HT-29 (cell line): ENCODE results near the gene ATP8B3. TPM values are rescaled to one million over a fixed set of nuclear protein-coding genes. Genes with fewer than 3 reads are reported as not detected.

Source experiments
- DNase-seq: peaks from one replicate; pipeline ENCODE4 v3.0.0-alpha.2; 2015; ENCODE audit warnings: low spot score
- total RNA-seq: library from RNA; depleted of rRNA; stranded (reverse); fragments of >200 nt; shearing (Covaris generic); gene quantifications from 2 replicates; pipeline ENCODE4 v1.2.3, GENCODE V29; 2014

The ATP8B3 gene
- total RNA-seq, 1 experiment from 2014 or later = 2.0 TPM

DNA sequence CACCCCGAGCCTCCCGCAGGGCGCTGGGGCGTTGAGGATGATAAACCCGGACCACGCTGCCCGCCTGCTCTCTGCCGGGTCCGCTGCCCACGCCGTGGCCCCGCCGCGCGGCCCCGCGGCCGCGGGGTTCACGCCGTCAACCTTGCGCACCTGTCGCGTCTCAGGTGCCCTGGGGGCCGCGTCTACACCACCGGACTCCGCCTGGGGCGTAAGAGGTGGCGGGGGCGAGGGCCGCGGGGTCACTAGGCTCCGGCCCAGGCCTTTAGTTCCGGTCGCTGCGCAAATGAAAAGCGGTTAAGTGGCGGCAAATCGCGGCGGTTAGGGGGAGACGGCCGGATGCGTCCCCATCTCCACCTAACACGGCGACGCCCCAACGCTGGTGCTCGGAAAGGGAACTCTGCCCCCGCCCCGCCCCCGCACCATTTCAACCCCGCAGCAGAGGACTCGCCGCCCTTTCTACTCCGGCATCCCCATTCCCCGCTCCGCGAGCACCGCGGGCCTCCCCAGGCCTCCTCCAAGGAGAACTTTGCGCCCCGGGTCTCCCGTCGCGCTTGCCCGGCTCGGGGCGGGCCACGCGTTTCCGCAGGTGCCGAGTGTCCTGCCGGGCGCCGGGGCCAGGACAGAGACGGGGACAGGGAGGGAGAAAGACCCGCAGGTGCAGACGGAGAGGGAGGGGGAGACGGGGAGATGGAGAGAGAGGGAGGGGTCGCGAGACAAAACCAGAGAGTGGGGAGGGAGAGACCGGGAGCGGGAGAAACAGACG, 54.4 kb downstream of the ATP8B3 start:
- no peak for DNase-seq

DNA sequence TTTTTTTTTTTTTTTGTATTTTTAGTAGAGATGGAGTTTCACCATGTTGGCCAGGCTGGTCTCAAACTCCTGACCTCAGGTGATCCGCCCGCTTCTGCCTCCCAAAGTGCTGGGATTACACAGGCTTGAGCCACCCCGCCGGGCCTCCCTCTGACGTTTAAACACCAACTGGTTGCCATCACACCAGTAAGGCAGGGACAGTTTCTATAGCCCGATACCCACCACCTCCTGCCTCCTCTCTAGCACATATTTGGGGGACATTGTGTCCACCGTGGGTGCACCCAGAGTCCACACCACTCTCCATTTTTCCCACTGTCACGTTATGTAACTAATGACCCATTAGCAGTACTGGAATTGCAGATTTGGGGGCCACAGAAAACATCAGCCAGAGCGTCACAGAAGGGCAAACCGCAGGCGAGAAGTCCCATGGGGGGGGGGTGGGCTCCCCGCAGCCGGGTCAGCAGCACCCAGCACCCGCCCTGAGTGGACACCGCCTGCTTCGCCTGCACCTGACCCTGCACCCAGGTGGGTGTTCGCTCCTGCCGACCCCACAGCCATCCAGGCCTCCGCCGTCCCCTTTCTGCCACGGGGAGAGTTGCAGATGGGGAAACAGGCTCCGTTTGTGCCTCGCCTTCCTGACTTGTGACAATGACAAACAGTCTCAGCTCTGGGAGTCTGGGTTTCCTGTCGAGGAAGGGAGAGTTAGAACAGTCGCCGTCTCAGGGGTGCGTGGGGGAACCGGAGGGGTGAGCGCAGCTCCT, 55.2 kb downstream of the ATP8B3 start:
- DNase-seq = no peak

DNA sequence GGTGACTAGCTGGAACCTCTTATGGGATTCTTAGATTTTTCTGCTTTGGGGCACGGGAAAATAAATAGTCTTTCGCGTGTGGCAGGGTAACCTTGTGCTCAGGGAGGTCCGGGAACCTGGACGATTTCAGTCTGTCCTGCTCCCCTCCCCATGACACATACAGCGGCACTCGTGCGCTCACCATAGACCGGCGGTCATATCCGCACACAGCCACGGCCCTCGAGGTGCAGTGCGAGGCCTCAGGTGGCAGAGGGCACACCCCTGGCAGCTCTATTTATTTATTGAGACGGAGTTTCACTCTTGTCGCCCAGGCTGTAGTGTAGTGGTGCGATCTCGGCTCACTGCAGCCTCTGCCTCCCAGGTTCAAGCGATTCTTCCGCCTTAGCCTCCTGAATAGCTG, 55.8 kb downstream of the ATP8B3 start:
- DNase-seq = no peak

DNA sequence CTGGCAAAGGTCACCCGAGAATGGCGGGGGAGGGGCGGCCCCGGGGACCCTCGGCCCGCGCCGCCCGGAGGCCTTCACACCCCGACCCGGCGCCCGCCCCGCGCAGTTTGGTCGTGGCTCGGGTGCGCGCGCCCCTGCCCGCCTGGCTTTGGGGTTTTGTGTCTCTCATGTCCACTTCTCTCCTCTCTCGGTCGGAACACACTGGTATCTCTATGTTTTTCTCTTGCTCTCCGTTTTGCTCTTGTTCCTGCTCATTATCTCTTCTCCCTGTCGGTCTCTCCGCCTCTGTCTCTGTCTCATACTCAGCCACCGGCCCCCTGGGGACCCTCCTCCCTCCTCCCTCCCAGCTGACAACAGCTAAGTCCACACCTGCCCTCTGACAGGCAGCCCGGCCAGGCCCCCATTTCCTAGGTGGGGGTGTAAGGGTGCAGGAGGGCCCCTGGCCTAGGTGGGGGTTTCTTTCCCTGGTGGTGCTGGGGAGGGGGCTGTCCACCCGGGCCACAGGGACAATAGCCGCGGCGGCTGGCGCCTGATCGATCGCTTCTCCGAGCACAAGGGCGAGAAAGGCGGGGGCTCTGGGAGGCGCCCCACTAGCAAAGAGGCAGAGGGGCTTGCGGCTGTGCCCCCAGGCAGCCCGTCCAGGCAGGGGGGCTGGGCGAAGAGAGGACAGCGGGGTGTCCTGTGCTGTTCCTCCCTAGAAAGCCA, 56.5 kb downstream of the ATP8B3 start:
- DNase-seq = no peak

DNA sequence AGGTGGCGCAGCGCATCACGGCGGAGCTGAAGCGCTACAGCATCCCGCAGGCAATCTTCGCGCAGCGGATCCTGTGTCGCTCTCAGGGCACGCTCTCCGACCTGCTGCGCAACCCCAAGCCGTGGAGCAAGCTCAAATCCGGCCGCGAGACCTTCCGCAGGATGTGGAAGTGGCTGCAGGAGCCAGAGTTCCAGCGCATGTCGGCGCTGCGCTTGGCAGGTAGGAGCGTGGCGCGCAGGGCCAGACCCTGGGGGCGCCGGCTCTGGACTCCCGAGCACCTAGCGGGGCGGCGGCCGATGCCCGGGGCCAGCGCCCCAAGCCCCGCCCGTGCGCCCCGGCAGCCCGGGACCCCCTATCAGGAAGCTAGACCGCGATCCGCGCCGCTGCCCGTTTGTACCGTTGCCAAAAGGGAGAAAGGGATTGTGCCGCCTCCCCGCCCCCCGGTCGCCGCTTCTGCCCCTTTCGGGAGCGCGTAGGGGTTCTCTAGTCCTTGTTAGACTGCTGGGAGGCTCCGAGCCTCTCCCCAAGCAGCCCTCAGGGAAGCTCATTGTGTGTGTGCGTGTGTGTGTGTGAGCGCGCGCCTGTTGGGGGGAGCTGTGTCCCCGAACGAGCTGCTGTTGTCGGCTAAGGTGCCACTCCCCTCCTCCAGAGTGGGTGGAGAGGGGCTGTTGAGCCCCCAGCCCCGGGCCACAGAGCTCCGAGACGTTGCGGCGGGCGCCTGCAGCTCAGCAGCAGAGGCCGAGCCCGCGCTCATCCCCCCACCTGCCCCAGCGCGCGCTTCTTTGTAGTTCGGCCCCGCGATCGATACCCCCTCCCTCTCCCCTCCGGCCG, 57.2 kb downstream of the ATP8B3 start:
- no peak for DNase-seq

DNA sequence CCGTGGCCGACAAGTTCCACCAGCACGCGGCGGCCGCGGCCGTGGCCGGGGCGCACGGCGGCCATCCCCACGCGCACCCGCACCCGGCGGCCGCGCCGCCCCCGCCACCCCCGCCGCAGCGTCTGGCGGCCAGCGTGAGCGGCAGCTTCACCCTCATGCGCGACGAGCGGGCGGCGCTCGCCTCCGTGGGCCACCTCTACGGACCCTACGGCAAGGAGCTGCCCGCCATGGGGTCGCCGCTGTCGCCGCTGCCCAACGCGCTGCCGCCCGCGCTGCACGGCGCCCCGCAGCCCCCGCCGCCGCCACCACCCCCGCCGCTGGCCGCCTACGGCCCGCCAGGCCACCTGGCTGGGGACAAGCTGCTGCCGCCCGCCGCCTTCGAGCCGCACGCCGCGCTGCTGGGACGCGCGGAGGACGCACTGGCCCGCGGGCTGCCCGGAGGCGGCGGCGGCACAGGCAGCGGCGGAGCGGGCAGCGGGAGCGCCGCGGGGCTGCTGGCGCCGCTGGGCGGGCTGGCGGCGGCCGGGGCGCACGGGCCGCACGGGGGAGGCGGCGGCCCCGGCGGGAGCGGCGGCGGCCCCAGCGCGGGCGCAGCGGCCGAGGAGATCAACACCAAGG, 57.9 kb downstream of the ATP8B3 start:
- DNase-seq = no peak

DNA sequence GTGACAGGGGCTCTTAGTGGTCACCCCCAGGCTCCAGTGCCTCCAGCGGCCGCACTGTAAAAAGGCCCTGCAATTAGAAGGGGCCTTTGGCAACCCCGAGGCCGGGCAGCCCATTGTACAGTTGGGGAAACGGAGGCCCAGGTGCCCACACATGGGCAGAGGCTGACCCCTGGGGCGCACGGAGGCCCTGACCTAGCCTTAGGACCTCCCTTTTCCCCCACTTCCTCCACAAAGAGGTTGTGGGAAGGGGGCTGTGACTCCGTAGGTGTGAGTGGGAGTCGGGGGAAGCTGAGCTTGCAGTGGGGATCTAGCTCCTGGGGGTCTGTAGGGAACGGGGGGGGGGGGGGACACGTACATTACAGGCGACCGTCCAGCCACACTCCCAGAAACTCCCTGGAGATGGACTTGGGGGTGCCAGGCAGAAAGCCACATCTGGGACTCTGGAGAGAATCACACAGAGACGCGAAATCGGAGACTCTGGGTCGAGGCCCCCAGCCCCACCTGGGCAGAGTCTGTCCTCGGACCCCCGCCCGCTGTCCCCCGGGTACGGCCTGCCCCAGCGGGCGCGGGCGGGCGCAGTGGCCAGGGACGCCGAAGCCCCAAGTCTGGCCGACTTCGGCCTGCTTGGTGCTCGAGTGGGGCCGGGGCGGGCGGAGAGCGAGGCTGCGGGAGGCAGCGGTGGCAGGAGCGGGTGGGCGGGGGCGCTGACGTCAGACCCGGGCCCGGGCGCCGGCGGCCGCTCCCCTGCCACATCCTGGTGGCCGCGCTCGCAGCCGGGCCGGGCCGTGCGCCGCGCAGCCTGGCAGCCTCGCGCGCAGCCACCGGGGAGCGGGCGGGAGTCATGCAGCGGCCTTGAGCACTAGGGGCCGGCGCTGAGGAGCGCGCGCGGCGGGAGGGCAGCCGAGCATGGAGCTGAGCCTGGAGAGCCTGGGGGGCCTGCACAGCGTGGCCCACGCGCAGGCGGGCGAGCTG, 59.0 kb downstream of the ATP8B3 start, which contains the start of gene ONECUT3:
TSS of gene ONECUT3 (plus strand) at position 750 of the 972 bp plus-strand sequence. CDS start at position 907, 157 bp downstream.
- no peak for DNase-seq

DNA sequence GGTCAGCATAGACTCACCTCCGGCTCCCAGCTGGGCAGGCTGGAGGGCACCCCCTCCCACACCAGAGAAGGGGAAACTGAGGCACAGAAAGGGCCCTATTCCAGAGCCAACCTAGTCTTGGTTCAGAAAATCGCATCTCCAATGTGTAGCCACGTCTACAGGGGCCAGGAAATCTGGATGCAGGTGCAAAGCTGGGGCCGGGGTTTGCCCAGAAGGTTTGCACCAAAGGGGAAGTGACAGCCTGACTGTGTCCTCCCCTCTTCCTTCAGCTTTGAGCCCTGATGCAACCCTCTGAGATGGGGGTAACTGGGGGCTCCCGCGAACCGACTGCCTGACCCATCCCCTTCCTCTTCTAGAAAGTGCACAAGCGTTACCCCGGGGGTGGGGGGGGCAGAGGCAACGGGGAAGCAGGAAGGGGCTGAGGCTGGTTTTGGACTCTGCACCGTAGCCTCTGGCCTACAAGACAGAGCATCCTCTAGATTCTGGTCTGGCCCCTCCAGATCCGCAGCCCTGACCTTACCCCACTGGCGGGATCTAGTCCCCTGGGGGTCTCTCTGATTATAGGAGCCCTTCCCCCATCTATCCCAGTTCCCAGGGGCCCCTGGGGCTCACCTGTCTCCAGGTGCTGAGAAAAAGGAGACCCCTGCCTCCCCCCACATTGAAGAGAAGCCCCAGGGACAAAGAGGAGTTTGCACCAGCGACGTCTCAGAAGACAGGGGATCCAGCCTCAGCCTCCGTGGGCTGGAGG, 59.9 kb downstream of the ATP8B3 start:
- no peak for DNase-seq

DNA sequence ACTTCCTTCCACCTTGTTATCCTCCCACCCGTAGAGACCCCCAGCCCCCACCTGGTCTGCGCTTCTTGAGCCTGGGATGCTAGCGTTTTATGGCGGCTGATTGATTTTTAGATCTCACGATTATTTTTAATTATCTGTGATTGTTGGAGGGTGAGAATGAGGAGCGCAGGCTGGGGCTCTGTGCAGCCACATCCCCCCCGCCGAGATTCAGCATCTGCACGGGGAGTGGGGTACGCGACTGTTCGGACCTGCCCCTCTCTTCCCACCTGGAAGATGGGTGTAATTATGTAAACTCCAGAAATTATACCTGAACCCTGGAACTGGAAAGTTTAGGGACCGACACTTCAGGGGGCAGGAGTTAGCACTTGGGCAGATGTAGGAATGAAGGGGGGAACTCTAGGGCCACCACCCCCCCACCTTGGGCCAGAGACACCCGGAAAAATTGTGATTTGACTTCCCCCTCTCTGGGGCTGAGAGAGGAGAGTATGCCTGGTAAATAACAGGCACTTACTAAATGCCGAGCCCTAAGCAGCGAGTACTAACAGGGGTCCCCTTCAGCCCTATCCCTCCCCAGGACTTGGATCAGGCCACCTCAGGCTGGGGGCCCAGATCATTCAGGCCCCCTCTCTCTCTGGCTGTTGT, 60.6 kb downstream of the ATP8B3 start:
- DNase-seq = no peak

DNA sequence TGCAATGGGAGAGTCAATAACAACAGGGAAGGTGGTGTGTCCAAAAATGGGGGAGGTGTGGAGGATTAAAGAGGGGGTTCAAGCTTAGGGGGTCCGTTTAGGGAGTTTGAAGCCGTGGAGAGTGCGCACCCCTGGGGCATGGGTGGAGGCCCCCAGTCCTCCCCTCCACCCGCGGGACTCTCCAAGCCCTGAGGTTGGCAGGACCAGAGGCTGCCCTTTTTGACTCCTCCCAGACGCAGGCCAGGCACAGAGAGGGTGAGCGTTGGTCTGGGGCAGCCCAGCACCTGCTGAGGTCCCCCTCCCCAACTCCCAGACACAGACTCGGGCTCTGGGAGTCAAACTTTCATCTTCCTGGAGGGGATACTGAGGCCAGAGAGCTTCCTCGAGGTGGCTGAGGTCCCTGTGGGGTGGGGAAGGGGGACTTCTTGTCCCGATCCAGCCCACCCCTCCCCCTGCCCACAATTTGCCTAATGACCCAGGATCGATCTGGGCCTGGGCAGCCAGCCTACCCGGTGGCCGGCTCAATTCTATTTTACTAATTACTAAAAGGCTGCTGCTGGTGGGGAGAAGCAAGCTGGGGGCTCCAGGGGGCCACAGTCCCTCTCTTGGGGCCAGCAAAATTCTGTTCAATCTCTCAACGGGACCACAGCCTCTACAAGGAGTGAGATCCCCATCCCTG, 61.6 kb downstream of the ATP8B3 start:
- DNase-seq = no peak

DNA sequence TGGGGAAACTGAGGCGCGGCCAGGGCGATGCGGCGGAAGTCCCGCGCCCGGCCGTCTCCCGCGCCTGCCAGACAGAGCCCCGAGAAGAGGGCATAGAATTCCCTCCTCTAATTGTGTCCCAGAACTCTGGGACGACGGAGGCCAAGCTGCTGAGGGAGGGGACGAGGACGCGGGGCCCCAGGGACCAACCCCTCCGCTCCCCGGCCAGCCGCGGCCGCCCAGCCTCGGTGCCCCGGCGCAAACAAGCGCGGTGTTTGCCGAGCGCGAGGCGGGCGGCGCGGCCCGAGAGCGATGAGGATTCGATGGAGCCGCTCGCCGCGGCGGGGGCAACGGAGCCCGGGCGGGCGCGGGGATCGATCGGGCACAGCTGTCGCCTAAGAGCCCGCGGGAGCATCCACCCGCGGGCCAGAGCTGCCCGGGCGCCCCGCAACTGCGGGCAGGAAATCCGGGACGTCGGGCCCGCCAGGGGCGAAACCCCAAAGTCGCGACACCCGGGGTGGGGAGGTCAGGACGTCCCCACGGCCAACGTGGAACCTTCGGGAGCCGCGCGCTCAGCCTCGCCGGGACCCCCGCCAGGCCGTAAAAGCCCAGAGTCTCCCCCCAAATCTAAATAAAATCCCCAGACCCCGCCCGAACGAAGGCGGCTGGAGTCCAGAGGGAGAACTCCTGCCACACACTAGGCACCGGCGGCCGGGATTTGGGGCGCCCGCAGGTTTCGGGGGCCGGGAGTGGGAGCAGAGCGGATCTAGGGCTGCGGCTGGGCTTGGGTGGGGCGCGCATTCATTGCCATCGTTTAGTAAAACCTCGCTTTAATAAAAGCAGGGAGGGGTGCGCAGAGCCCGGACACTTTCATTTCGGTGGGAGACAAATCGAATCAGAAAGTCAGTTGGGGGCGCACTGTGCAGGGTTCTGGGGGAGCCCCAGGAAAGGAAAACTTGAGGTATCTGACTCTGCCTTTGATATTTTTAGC, 62.4 kb downstream of the ATP8B3 start:
- DNase-seq = no peak

DNA sequence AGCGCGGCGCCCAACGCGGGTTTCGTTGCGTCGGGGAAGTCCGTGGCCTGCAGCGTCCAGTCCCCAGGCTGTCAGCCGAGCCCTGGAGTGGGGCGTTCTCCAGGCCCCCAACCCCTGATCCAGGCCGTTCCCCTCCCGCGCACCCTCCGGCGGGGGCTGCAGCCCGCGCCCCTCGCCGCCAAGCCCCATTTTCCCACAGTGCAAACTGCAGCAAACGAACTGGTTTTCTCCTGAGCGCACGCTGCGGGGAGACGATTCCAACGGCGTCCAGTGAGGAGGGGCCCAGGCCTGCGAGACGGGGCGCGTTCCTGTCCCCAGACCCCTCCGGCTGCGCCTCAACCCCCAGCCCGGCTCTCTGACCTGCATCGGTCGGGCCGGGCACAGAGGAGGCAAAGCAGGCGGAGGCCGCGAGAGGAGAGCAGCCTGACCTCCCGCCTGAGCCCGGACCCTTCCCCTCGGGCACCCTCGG, 63.2 kb downstream of the ATP8B3 start:
- DNase-seq = no peak

DNA sequence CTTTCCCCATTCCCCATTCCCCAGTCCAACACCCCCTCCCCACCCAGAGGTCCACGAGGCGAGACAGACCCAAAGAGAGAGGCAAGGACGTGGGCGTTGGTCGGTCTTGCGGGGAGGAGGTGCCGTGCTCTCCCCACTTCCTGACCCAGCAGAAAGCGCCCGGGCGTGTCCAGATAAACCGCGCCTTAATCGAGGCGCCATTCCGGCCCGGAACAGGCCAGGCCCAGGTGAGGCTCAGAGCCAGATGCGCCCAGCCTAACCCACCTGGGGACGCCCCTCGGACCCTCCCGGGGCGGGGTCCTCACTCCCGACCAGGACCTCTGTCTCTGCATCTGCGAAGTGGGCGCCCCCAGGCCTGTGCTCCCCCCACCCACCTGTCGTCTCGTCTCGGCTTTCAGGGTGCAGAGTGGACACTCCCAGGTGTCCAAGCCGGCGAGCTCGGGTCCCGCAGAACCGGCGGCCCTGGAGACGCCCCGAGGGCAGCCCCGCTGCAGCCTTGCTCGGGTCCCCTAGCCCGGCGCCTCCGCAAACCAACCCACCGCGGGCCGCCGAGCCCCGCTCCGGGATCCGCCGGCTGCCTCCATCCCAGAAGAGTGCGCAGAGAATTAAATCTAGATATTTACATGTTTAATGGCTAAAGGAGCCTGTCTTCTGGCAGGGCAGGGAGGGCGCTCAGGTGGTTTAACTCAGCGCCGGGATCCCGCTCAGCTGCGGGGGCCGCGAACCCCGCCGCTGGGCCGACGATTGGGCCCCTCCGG, 63.8 kb downstream of the ATP8B3 start:
- no peak for DNase-seq

DNA sequence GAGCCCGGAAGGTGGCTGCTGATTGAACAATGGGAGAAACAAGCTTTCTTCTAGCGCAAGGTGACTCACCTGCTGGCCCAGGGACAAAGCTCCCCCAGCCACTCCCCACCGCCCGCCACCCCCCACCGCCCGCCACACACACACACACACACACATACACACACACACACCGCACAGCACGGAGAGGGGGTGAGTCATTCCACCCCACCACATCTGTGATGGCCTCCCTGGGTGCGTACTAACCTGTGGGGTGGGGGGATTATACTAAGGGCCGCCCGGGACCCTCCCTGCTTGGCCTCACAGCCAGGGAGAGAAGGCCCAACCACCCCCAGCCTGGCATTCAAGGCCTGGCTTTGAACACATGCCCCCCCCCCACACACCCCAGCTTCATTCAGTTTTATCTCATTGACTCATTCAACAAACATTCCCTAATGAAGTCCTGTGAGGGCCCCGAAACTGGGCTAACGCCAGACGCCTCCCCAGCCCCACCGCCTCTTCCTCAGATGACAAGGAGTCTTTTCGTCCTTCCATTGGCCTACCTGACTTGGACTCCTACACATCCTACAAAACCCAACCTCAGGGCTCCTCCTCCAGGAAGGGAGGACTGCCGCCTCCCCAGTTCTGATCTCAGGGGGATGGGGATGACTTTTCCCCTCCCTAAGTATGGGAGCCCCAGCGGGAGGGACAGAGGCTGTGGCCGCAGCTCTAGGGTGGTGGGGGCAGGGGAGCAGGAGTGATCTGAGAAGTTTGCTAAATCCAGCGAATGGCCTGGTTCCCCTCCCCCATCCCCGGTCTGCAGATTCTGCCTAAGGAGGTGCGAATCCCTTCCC, 64.6 kb downstream of the ATP8B3 start:
- DNase-seq = peak; percentile 92
